Neural crest cell (in vitro differentiated cells): ENCODE measurements around the gene CD58. TPM values are rescaled to one million over a fixed set of nuclear protein-coding genes. Genes with fewer than 3 reads are reported as not detected.
"Not testable (repeated sequence)": the region's sequence is repeated elsewhere in the genome, so short reads cannot be mapped to it uniquely, and the experiment has no call there.

Experiments used
- DNase-seq: peaks from one replicate; pipeline ENCODE4 v3.0.0; 2021; ENCODE audit warnings: low read depth, mixed read lengths, low spot score
- H3K27ac Mint-ChIP-seq: one replicate; pipeline ENCODE4 v1.8.0; 2021; ENCODE audit warnings: mild to moderate bottlenecking, mixed read lengths; ENCODE audit not compliant: unreplicated experiment
- H3K27me3 Mint-ChIP-seq: 2 replicates; pipeline ENCODE4 v1.8.0; 2021; ENCODE audit warnings: low read depth, mild to moderate bottlenecking, mixed read lengths
- H3K36me3 Mint-ChIP-seq: 2 replicates; pipeline ENCODE4 v1.8.0; 2021; ENCODE audit warnings: low read depth, mild to moderate bottlenecking, mixed read lengths
- H3K4me1 Mint-ChIP-seq: 2 replicates; pipeline ENCODE4 v1.8.0; 2021; ENCODE audit warnings: mixed read lengths
- H3K4me3 Mint-ChIP-seq: one replicate; pipeline ENCODE4 v1.8.0; 2021; ENCODE audit warnings: mild to moderate bottlenecking, mixed read lengths
- H3K9me3 Mint-ChIP-seq: 2 replicates; pipeline ENCODE4 v1.8.0; 2021; ENCODE audit warnings: mixed read lengths
- CTCF ChIP-seq: fragments of 200-600 bp; sonication (generic); conservative IDR thresholded peaks from 2 replicates; pipeline ENCODE4 v1.5.0; 2021; ENCODE audit warnings: antibody characterized with exemption, mild to moderate bottlenecking
- long read RNA-seq: library from polyadenylated mRNA; unstranded; transcript quantifications from one replicate; pipeline ENCODE4 v2.0.0, GENCODE V29; 2020
- total RNA-seq: library from RNA; stranded (reverse); gene quantifications from 2 replicates; pipeline ENCODE4 v1.2.1, GENCODE V29; 2021

Gene CD58
- total RNA-seq = 7.1 and 9.0 TPM in 2 replicates
- long read RNA-seq, transcript CD58-201 (4 exons, 892 nt) = major isoform, 7 of 12 reads
- long read RNA-seq, partial matches to known transcripts = 0 of 12 reads
- long read RNA-seq, other reads (novel, unspliced or antisense) = 1 of 12 reads

- TF ChIP-seq CTCF = peak; percentile 74
- H3K36me3 Mint-ChIP-seq = no peaks in the 10 kb centered on the region
- peaks cover 10% of the 10 kb centered on the region for H3K27me3 Mint-ChIP-seq
- H3K4me3 Mint-ChIP-seq = peak within 1 kb of the TSS; percentile 88
- H3K27ac Mint-ChIP-seq = peak within 1 kb of the TSS; percentile 75
- peak; percentile 78 for DNase-seq
- no peaks in the 10 kb centered on the region for H3K9me3 Mint-ChIP-seq
- H3K4me1 Mint-ChIP-seq = peaks cover 34% of the 10 kb centered on the region
These were observed at the start of gene CD58 for GRCh38 chr1:116570358-116571214. TSS of gene CD58 (minus strand) at chr1:116571026. CDS start at chr1:116570972, 54 bp downstream.

- H3K9me3 Mint-ChIP-seq, H3K27me3 Mint-ChIP-seq, H3K4me1 Mint-ChIP-seq, H3K4me3 Mint-ChIP-seq, DNase-seq, H3K36me3 Mint-ChIP-seq, H3K27ac Mint-ChIP-seq: not testable (repeated sequence)
These were observed 49.6 kb upstream of the CD58 start for GRCh38 chr1:116620392-116620791.

GRCh38 chr1:116619106-116619505 lies 48.3 kb upstream of the CD58 start:
- H3K4me1 Mint-ChIP-seq, DNase-seq, H3K27ac Mint-ChIP-seq, H3K27me3 Mint-ChIP-seq, H3K9me3 Mint-ChIP-seq, H3K36me3 Mint-ChIP-seq, H3K4me3 Mint-ChIP-seq: not testable (repeated sequence)

DNA sequence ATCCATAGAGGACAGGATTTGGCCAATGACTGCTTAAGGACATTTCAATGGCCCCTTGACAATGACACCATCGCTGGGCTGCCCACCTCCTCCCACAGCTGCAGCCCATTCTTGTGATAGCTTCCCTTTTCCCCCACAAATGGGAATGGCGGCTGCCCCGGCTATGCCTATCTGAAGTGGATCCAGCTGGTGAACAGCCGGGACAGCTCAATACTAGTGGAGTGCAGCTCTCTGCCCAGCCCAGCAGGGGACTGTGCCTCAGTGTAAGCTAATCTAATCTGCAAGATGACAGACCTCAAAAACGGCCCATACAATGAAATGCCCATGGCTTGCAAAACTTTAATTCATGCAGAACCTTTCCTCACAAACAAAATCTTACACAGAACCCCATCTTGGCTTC lies 47.0 kb upstream of the CD58 start:
- not testable (repeated sequence) for H3K4me1 Mint-ChIP-seq, H3K27me3 Mint-ChIP-seq, H3K27ac Mint-ChIP-seq, H3K36me3 Mint-ChIP-seq, H3K9me3 Mint-ChIP-seq, H3K4me3 Mint-ChIP-seq, DNase-seq

GRCh38 chr1:116613825-116614224 lies 43.0 kb upstream of the CD58 start:
- not testable (repeated sequence) for H3K36me3 Mint-ChIP-seq, H3K27ac Mint-ChIP-seq, H3K4me1 Mint-ChIP-seq, H3K4me3 Mint-ChIP-seq, H3K27me3 Mint-ChIP-seq, H3K9me3 Mint-ChIP-seq, DNase-seq

- H3K27ac Mint-ChIP-seq, H3K36me3 Mint-ChIP-seq, H3K9me3 Mint-ChIP-seq, H3K27me3 Mint-ChIP-seq, DNase-seq, H3K4me3 Mint-ChIP-seq: not testable (repeated sequence)
- H3K4me1 Mint-ChIP-seq = peaks cover 38% of the 10 kb centered on the region
These were observed 39.1 kb upstream of the CD58 start for GRCh38 chr1:116609801-116610371.

GRCh38 chr1:116608841-116609240 lies 38.0 kb upstream of the CD58 start:
- H3K27ac Mint-ChIP-seq, DNase-seq, H3K27me3 Mint-ChIP-seq, H3K4me3 Mint-ChIP-seq, H3K9me3 Mint-ChIP-seq, H3K36me3 Mint-ChIP-seq: not testable (repeated sequence)
- H3K4me1 Mint-ChIP-seq = peaks cover 45% of the 10 kb centered on the region

DNA sequence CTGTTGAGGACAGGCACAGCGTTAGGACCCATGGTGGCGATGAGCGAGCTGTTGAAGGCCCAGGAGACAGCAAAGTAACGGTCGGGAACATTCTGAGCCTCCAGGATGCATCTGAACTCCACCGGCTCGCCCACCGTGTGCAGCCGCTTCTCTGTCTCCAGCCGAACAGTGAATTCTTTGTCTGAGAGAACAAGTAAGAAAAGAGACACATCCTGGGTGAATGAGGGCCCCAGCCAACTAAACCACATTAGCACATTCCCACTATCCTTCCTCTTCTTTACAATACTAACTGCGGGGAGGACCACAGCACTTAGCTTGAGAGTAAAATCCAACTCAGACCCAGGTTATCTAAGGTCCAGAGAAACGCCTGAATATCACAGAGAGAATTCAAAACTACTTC lies 37.3 kb upstream of the CD58 start:
- H3K4me1 Mint-ChIP-seq = peaks cover 45% of the 10 kb centered on the region
- not testable (repeated sequence) for H3K9me3 Mint-ChIP-seq, H3K36me3 Mint-ChIP-seq, DNase-seq, H3K4me3 Mint-ChIP-seq, H3K27me3 Mint-ChIP-seq
- H3K27ac Mint-ChIP-seq = peak overlapping the region; percentile 64

DNA sequence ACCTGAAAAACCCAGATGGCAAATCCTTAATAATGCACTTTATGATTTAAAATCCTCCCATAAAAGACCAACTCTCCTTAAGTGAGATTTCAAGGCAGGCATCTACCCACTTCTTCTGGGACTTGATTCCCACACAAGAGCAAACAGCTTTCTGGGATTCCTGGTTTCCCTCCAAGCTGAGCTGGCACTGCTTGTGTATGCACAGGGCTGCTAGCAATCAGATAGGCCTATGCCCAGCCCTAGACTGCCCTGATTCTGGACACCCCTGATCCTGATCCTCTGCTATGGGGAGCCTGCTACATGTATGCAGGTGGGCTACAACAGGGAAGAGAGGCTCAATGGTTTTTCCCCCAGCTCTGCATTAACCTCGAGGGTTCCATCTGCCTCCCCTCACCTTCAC lies 36.6 kb upstream of the CD58 start:
- Mint-ChIP-seq H3K27ac (peak overlapping the region; percentile 64), H3K4me1 (peaks cover 45% of the 10 kb centered on the region)
- not testable (repeated sequence) for H3K9me3 Mint-ChIP-seq, H3K36me3 Mint-ChIP-seq, H3K4me3 Mint-ChIP-seq, H3K27me3 Mint-ChIP-seq, DNase-seq

- not testable (repeated sequence) for H3K27ac Mint-ChIP-seq, H3K4me3 Mint-ChIP-seq, H3K27me3 Mint-ChIP-seq, H3K36me3 Mint-ChIP-seq, DNase-seq, H3K9me3 Mint-ChIP-seq
- H3K4me1 Mint-ChIP-seq = peaks cover 45% of the 10 kb centered on the region
These were observed 35.2 kb upstream of the CD58 start for GRCh38 chr1:116606067-116606466.
